ENCODE results near the gene MYO3B.
"Not testable (repeated sequence)": the region's sequence is repeated elsewhere in the genome, so short reads cannot be mapped to it uniquely, and the experiment has no call there.

Gene MYO3B

DNA sequence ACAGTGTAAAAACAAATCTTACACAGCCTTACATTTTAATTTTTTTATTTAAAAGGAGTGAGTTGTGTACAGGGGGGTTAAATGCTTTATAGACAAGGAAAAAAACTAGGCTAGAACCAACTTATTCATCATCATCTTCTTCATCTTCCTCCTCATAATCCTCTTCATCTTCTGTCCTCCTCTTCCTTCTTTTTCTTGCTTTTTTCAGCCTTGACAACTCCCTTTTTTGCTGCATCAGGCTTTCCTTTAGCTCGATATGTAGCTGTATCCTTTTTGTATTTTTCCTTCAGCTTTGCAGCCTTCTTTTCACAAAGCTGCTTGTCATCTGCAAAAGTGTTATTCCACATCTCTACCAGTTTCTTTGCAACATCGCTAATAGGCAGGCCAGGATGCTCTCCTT lies 423.5 kb downstream of the MYO3B start:
- no peaks in the 10 kb centered on the region for H3K4me1 ChIP-seq (ENCODE audit: control insufficient read depth, insufficient read depth, low read length)
- 94 to 98% methylated on average over 2 of the region's 2 CpGs for WGBS, 2 experiments

DNA sequence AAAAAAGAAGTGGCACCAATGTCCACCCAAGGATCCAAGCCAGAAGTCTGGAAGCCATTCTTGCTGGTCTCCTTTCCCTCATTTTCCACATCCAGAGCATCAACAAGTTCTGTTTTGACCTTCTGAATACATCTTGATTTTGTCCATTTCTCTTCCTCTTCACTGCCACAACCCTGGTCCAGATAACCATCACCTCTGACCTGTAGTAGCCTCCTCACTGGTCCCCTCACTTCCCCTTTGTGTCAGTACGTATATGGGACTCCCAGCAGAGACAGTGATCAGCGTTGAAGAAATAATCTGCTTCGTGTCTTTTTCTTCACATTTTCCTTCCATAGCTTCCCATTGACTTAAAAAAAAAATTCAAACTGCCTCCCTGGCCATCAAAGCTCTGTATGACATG lies 427.9 kb downstream of the MYO3B start:
- Histone ChIP-seq H3K36me3 (ENCODE audit: control insufficient read depth, insufficient read depth, low read length) (no peaks in the 10 kb centered on the region), H3K4me3 (ENCODE audit: insufficient read depth, low read depth, low read length) (no peak overlapping the region), H3K27ac (ENCODE audit: insufficient read depth, low read depth, low read length, poor library complexity, severe bottlenecking) (no peak overlapping the region), H3K9me3 (ENCODE audit: control insufficient read depth, low read length) (no peaks in the 10 kb centered on the region), H3K4me1 (ENCODE audit: control insufficient read depth, insufficient read depth, low read length) (no peaks in the 10 kb centered on the region), H3K27me3 (ENCODE audit: control insufficient read depth, insufficient read depth, low read length, poor library complexity, severe bottlenecking) (no peaks in the 10 kb centered on the region)
- 95 to 96% methylated on average over 3 of the region's 3 CpGs for WGBS, 2 experiments

More for the DNA sequence above, 423.5 kb downstream of the MYO3B start:
- no peaks in the 10 kb centered on the region for H3K9me3 ChIP-seq (ENCODE audit: control insufficient read depth, low read length)
- no peaks in the 10 kb centered on the region for H3K27me3 ChIP-seq (ENCODE audit: control insufficient read depth, insufficient read depth, low read length, poor library complexity, severe bottlenecking)
- H3K36me3 ChIP-seq (ENCODE audit: control insufficient read depth, insufficient read depth, low read length), result no peaks in the 10 kb centered on the region
- no peak overlapping the region for H3K4me3 ChIP-seq (ENCODE audit: insufficient read depth, low read depth, low read length)
- H3K27ac ChIP-seq (ENCODE audit: insufficient read depth, low read depth, low read length, poor library complexity, severe bottlenecking), result no peak overlapping the region

DNA sequence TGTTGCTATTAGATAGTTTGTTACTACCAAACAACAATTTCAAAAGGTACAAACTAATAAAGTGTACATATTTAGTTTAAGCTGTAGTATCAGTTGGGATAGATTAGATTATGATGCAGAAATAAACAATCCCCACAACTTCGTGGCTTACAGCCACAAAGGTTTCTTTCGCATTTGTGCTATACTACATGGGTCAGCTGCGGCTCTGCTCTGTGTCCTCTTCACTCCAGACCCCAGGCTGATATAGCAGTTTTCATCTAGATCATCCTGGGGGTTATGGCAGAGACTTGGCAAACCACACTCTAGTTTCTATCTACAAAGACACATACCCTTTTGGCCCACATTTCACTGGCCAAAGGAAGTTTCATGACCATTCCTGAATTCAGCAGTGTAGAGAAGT lies 429.2 kb downstream of the MYO3B start:
- no peaks in the 10 kb centered on the region for H3K4me1 ChIP-seq (ENCODE audit: control insufficient read depth, insufficient read depth, low read length)
- no peak overlapping the region for H3K4me3 ChIP-seq (ENCODE audit: insufficient read depth, low read depth, low read length)
- H3K27me3 ChIP-seq (ENCODE audit: control insufficient read depth, insufficient read depth, low read length, poor library complexity, severe bottlenecking), result no peaks in the 10 kb centered on the region
- H3K9me3 ChIP-seq (ENCODE audit: control insufficient read depth, low read length), result no peaks in the 10 kb centered on the region
- H3K27ac ChIP-seq (ENCODE audit: insufficient read depth, low read depth, low read length, poor library complexity, severe bottlenecking), result no peak overlapping the region
- 91 to 94% methylated on average over 3 of the region's 3 CpGs for WGBS, 2 experiments
- H3K36me3 ChIP-seq (ENCODE audit: control insufficient read depth, insufficient read depth, low read length), result no peaks in the 10 kb centered on the region

DNA sequence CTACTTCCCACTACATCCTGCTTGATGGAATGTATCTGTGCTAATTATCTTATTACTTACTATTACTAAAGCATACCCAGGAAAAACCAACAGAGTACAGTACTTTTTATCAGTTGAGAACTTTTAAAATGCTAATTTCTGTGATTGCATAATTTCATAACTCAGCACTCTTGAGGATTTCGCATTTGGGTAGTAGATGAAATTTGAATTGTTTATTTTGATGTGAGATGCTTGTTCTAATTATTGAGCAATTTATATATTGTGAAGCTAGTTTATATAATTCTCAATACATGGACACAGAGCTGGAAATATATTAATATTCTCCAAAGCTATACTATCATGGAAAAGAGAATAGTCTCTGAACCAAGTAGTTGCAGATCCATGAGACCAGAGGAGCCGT lies 432.7 kb downstream of the MYO3B start:
- Histone ChIP-seq H3K27me3 (ENCODE audit: control insufficient read depth, insufficient read depth, low read length, poor library complexity, severe bottlenecking) (no peaks in the 10 kb centered on the region), H3K36me3 (ENCODE audit: control insufficient read depth, insufficient read depth, low read length) (no peaks in the 10 kb centered on the region), H3K27ac (ENCODE audit: insufficient read depth, low read depth, low read length, poor library complexity, severe bottlenecking) (no peak overlapping the region), H3K4me1 (ENCODE audit: control insufficient read depth, insufficient read depth, low read length) (no peaks in the 10 kb centered on the region), H3K9me3 (ENCODE audit: control insufficient read depth, low read length) (no peaks in the 10 kb centered on the region), H3K4me3 (ENCODE audit: insufficient read depth, low read depth, low read length) (no peak overlapping the region)
- 95 to 99% methylated on average over 2 of the region's 2 CpGs for WGBS, 2 experiments

DNA sequence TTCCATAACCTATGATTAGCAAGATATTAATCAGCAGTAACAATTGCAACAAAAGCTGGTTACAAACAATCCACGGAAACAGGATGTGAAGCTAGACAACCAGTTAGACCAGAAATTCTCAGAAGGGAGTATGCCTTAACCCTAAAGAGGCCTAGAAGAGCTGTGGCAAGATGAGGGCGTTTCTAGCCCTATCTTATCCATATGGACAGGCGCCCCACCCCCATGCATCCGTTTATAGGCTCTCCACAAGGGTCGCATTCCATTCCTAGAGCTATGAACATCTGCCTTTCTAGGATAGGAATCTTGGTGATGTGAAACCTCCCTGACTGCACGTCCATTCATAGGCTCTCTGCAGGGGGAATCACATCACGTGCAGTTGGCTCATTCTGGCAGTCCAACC lies 441.0 kb downstream of the MYO3B start:
- H3K36me3 ChIP-seq (ENCODE audit: control insufficient read depth, insufficient read depth, low read length); H3K9me3 ChIP-seq (ENCODE audit: control insufficient read depth, low read length); H3K27ac ChIP-seq (ENCODE audit: insufficient read depth, low read depth, low read length, poor library complexity, severe bottlenecking); H3K4me3 ChIP-seq (ENCODE audit: insufficient read depth, low read depth, low read length); H3K27me3 ChIP-seq (ENCODE audit: control insufficient read depth, insufficient read depth, low read length, poor library complexity, severe bottlenecking); H3K4me1 ChIP-seq (ENCODE audit: control insufficient read depth, insufficient read depth, low read length): not testable (repeated sequence)
- 94 to 100% methylated on average over 3 to 4 of the region's 7 CpGs for WGBS, 2 experiments

DNA sequence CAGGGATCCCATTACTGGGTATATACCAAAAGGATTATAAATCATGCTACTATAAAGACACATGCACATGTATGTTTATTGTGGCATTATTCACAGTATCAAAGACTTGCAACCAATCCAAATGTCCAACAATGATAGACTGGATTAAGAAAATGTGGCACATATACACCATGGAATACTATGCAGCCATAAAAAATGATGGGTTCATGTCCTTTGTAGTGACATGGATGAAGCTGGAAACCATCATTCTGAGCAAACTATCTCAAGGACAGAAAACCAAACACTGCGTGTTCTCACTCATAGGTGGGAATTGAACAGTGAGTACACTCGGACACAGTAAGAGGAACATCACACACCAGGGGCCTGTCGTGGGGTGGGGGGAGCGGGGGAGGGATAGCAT lies 457.1 kb downstream of the MYO3B start:
- H3K27ac ChIP-seq (ENCODE audit: insufficient read depth, low read depth, low read length, poor library complexity, severe bottlenecking); H3K27me3 ChIP-seq (ENCODE audit: control insufficient read depth, insufficient read depth, low read length, poor library complexity, severe bottlenecking); H3K4me3 ChIP-seq (ENCODE audit: insufficient read depth, low read depth, low read length); H3K36me3 ChIP-seq (ENCODE audit: control insufficient read depth, insufficient read depth, low read length); H3K4me1 ChIP-seq (ENCODE audit: control insufficient read depth, insufficient read depth, low read length); H3K9me3 ChIP-seq (ENCODE audit: control insufficient read depth, low read length): not testable (repeated sequence)
- 98 to 99% methylated on average over 3 to 4 of the region's 4 CpGs for WGBS, 2 experiments

DNA sequence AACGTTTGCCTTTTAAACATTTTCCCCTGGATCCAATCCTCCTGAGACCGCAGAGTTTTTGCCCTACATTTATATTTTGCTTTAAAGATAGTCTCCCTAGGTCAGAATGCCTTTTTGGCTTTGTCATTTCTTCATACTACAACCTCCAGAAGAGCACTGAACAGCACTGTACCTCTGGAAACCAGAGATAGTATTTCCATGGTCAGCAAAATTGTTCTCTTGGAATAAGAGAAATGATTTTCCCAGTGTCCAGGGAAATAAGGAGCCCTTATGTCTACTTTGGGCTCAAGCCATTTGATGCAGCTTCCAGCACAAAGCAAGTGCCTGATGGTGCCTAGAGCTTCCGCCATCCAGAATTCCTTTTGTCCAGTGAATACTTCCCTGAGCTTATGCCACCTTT lies 461.7 kb downstream of the MYO3B start:
- H3K27ac ChIP-seq (ENCODE audit: insufficient read depth, low read depth, low read length, poor library complexity, severe bottlenecking), result no peak overlapping the region
- H3K4me3 ChIP-seq (ENCODE audit: insufficient read depth, low read depth, low read length), result no peak overlapping the region
- H3K4me1 ChIP-seq (ENCODE audit: control insufficient read depth, insufficient read depth, low read length), result peaks cover 6% of the 10 kb centered on the region
- no peaks in the 10 kb centered on the region for H3K9me3 ChIP-seq (ENCODE audit: control insufficient read depth, low read length)
- H3K27me3 ChIP-seq (ENCODE audit: control insufficient read depth, insufficient read depth, low read length, poor library complexity, severe bottlenecking), result no peaks in the 10 kb centered on the region
- 93 to 94% methylated on average over 3 of the region's 3 CpGs for WGBS, 2 experiments
- H3K36me3 ChIP-seq (ENCODE audit: control insufficient read depth, insufficient read depth, low read length), result no peaks in the 10 kb centered on the region

DNA sequence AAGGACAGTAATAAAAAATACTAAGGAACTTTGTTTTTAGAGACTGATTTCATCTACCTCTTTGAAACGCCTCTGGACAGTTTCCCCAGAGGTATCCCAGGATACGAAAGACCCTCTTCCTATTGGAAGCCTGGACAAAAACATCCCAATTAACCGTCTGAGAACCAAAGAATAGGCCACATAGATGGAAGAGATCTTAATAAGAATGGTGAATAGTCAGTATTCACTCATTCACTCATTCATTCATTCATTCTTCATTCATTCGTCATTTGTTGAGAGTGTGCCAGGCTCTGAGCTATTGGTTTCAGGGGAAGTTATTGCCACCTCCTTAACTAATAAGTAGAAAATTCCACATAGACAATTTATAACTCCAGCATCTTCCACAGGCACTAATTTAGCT lies 464.0 kb downstream of the MYO3B start:
- no peaks in the 10 kb centered on the region for H3K27me3 ChIP-seq (ENCODE audit: control insufficient read depth, insufficient read depth, low read length, poor library complexity, severe bottlenecking)
- no peaks in the 10 kb centered on the region for H3K36me3 ChIP-seq (ENCODE audit: control insufficient read depth, insufficient read depth, low read length)
- H3K4me3 ChIP-seq (ENCODE audit: insufficient read depth, low read depth, low read length), result no peak overlapping the region
- WGBS, 2 experiments, result 83 to 90% methylated on average over 4 of the region's 4 CpGs
- no peak overlapping the region for H3K27ac ChIP-seq (ENCODE audit: insufficient read depth, low read depth, low read length, poor library complexity, severe bottlenecking)
- H3K4me1 ChIP-seq (ENCODE audit: control insufficient read depth, insufficient read depth, low read length), result peaks cover 6% of the 10 kb centered on the region
- no peaks in the 10 kb centered on the region for H3K9me3 ChIP-seq (ENCODE audit: control insufficient read depth, low read length)

DNA sequence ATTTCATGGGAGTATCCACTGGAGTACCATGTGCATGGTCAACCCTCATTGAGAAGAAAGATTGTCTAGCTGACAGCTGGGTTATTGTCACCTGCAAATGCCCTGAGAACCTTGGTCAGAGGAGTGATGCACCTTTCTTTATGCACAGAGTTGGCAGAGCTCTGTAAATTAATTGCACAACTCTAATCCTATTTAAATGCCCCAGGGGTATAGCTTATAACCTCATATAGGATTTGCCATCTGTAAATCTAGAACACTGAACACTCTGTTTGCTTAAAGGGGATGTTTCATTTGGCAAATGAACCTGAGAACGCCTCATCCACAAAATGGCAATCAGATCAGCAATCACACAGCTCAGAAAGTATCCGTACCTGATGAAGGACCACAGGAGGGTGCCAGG lies 465.4 kb downstream of the MYO3B start:
- Histone ChIP-seq H3K9me3 (ENCODE audit: control insufficient read depth, low read length) (no peaks in the 10 kb centered on the region), H3K4me1 (ENCODE audit: control insufficient read depth, insufficient read depth, low read length) (peaks cover 6% of the 10 kb centered on the region), H3K27ac (ENCODE audit: insufficient read depth, low read depth, low read length, poor library complexity, severe bottlenecking) (no peak overlapping the region), H3K27me3 (ENCODE audit: control insufficient read depth, insufficient read depth, low read length, poor library complexity, severe bottlenecking) (no peaks in the 10 kb centered on the region), H3K36me3 (ENCODE audit: control insufficient read depth, insufficient read depth, low read length) (no peaks in the 10 kb centered on the region), H3K4me3 (ENCODE audit: insufficient read depth, low read depth, low read length) (no peak overlapping the region)
- 66 to 78% methylated on average over 2 of the region's 2 CpGs for WGBS, 2 experiments

DNA sequence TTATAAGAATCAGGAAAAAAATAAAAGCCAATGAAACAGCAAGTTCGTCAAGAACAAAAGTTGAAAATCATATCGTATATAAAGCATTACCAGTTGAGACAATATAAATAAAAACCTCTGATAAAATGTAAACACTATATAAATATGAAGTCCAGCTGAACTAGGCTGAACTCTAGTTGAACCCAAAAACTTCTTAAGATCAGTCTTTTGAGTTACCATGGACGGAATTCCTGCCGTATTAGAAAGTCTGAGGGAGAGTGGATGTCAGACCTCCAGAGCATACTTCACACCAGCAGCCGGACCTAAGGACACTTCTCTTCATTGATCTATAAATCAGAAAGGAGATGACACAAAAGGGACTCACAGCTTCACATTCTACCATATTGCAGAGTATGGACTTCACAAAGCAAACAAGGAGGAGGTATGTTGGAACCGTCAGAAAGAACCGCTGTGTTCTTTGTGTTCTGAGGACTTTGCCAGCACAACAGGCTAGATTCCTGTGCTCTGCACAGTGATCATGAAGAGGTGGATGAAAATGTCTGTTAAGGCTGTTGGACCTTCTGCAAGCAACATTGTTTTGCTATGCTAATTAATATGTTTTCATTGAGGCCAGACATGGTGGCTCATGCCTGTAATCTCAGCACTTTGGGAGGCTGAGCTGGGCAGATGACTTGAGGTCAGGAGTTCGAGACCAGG lies 469.9 kb downstream of the MYO3B start:
- H3K36me3 ChIP-seq (ENCODE audit: control insufficient read depth, insufficient read depth, low read length), result no peaks in the 10 kb centered on the region
- H3K9me3 ChIP-seq (ENCODE audit: control insufficient read depth, low read length), result no peaks in the 10 kb centered on the region
- 91% methylated on average over 6 to 8 of the region's 8 CpGs for WGBS, 2 experiments
- no peak overlapping the region for H3K27ac ChIP-seq (ENCODE audit: insufficient read depth, low read depth, low read length, poor library complexity, severe bottlenecking)
- H3K4me3 ChIP-seq (ENCODE audit: insufficient read depth, low read depth, low read length), result no peak overlapping the region
- no peaks in the 10 kb centered on the region for H3K27me3 ChIP-seq (ENCODE audit: control insufficient read depth, insufficient read depth, low read length, poor library complexity, severe bottlenecking)
- peaks cover 7% of the 10 kb centered on the region for H3K4me1 ChIP-seq (ENCODE audit: control insufficient read depth, insufficient read depth, low read length)
